Measurements from ENCODE around the gene IDH3B.
"Not testable (repeated sequence)": the region's sequence is repeated elsewhere in the genome, so short reads cannot be mapped to it uniquely, and the experiment has no call there.

IDH3B gene

DNA sequence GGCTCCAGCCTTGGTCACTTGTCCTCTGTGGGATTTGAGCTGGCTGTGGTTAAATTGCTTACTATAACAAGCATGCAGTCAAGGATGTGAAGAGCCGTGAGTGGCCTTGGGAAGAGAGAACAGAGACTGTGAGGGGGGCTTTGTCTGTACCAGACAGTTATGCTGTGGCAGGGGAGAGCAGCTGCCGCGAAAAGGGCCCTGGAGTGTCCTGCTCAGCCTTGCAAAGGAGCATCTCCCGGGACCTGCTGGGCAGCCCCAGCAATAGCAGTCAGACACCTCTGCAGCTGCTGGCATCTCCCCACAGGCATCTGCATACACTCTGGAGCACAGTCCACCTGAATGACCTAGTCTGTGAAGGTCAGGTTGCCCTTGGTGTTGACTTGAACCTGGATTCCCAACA, 34.9 kb upstream of the IDH3B start:
- H3K4me3 ChIP-seq (ENCODE audit: low read length) = no peak overlapping the region
- TF ChIP-seq, protein P1, sequence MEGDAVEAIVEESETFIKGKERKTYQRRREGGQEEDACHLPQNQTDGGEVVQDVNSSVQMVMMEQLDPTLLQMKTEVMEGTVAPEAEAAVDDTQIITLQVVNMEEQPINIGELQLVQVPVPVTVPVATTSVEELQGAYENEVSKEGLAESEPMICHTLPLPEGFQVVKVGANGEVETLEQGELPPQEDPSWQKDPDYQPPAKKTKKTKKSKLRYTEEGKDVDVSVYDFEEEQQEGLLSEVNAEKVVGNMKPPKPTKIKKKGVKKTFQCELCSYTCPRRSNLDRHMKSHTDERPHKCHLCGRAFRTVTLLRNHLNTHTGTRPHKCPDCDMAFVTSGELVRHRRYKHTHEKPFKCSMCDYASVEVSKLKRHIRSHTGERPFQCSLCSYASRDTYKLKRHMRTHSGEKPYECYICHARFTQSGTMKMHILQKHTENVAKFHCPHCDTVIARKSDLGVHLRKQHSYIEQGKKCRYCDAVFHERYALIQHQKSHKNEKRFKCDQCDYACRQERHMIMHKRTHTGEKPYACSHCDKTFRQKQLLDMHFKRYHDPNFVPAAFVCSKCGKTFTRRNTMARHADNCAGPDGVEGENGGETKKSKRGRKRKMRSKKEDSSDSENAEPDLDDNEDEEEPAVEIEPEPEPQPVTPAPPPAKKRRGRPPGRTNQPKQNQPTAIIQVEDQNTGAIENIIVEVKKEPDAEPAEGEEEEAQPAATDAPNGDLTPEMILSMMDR (IDR thresholded peaks at IDR 0.05; ENCODE audit: insufficient read depth, low read depth, low read length, missing control alignments) = no peak
- DNase-seq (ENCODE audit: low read depth) = no peak

DNA sequence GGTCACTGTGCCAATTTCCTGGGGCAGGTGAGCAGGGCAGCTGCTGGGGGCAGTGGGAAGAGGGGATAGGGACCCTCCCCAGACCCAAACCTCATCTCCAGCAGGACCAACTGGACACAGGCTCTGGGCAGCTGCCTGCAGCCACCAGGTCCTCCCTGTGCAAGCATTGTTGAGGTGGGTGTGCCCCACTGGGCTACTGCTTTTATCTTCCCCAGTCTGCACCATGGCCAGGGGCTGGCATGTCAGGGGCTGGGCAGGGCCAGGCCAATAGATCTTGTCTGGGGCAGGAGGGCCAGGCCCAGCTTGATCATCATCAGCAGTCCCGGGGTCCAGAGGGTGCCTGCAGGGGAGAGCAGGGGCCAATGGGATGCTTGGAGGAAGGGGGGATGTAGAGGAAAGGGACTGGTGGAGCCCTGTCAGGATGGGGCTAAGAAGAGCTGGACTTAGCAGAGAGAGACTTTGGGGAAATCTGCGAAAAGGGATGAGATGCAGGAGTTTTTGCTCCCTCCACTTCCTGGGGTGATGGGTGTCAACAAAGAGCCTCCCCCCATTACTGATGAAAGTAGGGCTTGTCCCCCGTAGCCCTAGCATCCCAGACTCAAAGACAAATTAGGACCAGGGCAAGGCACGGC, 34.3 kb upstream of the IDH3B start:
- DNase-seq (ENCODE audit: low read depth) = no peak
- TF ChIP-seq, protein P1 (IDR thresholded peaks at IDR 0.05; ENCODE audit: insufficient read depth, low read depth, low read length, missing control alignments) = no peak

DNA sequence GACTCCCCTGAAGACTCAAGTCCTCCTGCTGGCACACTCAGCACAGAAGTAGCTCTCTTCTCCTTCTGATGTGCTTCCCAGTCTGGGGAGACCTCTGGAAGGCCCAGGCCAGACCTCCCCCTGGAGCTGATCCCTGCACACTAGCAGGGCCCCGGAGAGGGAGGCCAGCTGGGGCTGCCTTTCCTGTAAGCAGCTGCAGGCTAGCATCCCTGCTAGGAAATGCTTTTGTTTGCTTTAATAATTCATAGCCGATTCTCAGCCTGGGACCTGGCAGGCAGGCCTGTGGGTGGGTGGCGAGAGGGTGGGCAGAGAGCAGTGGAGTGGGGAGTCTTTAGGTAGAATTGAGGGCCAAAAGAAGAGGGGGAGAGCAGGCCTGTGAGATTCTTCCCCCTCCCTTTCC, 33.8 kb upstream of the IDH3B start:
- no peak for DNase-seq (ENCODE audit: low read depth)
- H3K4me3 ChIP-seq (ENCODE audit: low read length) = no peak overlapping the region
- TF ChIP-seq, protein P1 (IDR thresholded peaks at IDR 0.05; ENCODE audit: insufficient read depth, low read depth, low read length, missing control alignments) = no peak

More for the DNA sequence above, 34.3 kb upstream of the IDH3B start:
- no peak overlapping the region for H3K4me3 ChIP-seq (ENCODE audit: low read length)

DNA sequence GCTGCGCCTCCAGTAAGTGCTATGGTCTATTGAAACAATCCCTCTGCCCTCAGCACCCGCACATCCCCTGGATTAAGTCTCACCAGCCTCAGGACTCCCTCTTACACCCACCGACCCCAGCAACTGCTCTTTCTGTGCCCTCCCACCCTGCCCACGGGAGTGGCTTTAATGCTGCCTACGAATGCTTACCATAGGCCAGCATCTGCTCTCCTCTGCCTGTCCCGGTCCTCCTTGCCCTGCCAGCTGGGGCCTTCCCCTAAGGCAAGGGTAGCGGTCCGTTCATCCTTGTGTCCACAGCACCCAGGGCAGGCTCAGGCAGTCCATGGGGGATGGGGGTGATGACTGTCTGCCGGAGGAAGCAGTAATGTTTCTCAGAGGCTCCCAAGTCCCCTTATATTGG, 32.6 kb upstream of the IDH3B start:
- TF ChIP-seq, protein P1 (IDR thresholded peaks at IDR 0.05; ENCODE audit: insufficient read depth, low read depth, low read length, missing control alignments) = no peak
- DNase-seq (ENCODE audit: low read depth) = no peak
- H3K4me3 ChIP-seq (ENCODE audit: low read length) = no peak overlapping the region

DNA sequence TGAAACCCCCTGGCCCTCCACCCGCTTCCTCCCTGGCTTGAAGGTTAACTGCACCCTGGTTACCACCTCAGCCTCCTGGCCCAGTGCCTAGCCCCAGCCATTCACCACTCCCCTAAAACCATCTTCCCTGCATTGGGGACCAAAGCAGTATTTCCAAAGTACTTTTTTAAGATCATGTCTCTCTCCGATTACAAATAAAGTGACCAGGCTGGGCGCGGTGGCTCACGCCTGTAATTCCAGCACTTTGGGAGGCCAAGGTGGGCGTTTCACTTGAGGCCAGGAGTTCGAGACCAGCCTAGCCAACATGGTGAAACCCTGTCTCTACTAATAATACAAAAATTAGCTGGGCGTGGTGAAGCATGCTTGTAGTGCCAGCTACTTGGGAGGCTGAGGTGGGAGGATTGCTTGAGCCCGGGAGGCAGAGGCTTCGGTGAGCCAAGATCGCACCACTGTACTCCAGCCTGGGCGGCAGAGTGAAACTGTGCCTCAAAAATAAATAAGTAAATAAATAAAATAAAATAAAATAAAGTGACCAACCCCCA, 32.0 kb upstream of the IDH3B start:
- H3K4me3 ChIP-seq (ENCODE audit: low read length) = not testable (repeated sequence)

DNA sequence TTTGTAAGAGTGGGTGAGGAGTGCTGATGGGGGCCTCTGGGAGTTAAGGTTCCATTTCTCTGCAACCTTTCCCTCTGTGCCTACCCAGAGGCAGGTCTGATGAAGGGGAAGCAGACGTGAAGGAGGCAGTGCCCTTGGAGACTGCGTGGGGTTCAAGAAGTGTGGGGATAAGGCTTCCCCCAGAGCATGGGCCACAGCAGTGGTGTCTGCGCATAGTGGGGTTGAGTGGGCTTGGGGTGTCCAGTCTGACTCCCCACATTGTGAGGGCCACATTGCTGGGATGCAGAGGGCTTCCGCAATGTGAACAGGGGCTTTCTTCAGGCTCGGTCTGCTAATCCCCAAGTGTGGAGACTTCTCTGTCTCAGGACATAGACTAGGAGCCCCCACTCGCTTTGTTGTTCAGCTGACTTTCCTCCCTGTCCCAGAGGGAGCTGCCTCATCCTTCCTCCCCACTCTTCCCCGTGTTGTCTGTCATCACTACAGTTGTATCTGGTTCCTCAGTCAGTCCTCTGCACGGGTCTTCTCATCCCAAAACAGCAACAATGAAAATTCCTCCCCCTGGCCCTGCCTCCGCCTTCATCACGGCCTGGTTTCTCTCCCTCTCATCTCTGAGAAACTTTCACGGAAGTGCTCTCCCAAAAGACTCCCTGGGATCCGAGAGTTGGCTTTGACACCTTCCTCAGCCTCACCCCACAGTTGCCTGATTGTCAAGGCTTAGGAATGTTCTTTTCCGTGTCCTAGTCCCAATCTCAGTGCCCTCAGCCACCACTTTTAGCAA, 31.4 kb upstream of the IDH3B start:
- no peak overlapping the region for H3K4me3 ChIP-seq (ENCODE audit: low read length)
- DNase-seq (ENCODE audit: low read depth) = no peak
- TF ChIP-seq, protein P1 (IDR thresholded peaks at IDR 0.05; ENCODE audit: insufficient read depth, low read depth, low read length, missing control alignments) = no peak

More for the DNA sequence above, 32.0 kb upstream of the IDH3B start:
- not testable (repeated sequence) for DNase-seq (ENCODE audit: low read depth)

DNA sequence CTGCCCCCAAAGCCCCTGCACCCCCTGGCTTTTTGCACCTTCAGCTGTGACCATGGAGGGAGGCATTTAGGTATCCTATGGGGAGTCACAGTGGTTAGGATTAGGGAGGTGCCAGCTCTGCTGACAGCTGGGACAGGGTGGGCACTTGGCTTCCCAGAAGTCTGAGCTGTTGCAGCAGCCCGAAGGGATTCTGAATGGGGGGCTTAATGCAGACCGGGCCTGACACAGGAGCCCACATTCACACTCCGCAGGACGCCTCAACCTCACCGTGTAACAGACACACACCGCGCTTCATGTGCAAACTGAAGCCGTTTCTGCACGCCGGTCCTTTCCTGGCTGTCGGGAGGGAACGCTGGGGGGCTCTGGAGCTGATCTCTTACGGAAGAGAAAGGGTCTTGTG, 30.5 kb upstream of the IDH3B start:
- TF ChIP-seq, protein P1 (IDR thresholded peaks at IDR 0.05; ENCODE audit: insufficient read depth, low read depth, low read length, missing control alignments) = no peak
- no peak for DNase-seq (ENCODE audit: low read depth)
- no peak overlapping the region for H3K4me3 ChIP-seq (ENCODE audit: low read length)

All from epithelial cell of esophagus (primary cell).